Measurements from ENCODE around the gene PRF1.

PRF1 gene

GRCh38 chr10:70557876-70558275 is 44.7 kb downstream of the PRF1 start:
- Histone ChIP-seq H3K56ac (ENCODE audit: low read length) (no peak overlapping the region), H3K27ac (ENCODE audit: low read depth, low read length) (no peak overlapping the region), H3K36me3 (ENCODE audit: control insufficient read depth, insufficient read depth, low read length) (peaks cover 2% of the 10 kb centered on the region), H3K79me1 (ENCODE audit: low read length) (no peaks in the 10 kb centered on the region), H3K9ac (ENCODE audit: low read length) (no peak overlapping the region), H3K4ac (ENCODE audit: low read depth, low read length) (no peak overlapping the region), H4K8ac (ENCODE audit: low read depth, low read length) (no peak overlapping the region), H2BK5ac (ENCODE audit: low read length) (no peak overlapping the region), H4K5ac (ENCODE audit: low read length) (no peak overlapping the region), H3K79me2 (ENCODE audit: control insufficient read depth, insufficient read depth, low read length) (no peaks in the 10 kb centered on the region), H2BK120ac (ENCODE audit: low read depth, low read length) (no peak overlapping the region), H3K4me3 (ENCODE audit: low read length) (no peak overlapping the region), H3K4me1 (ENCODE audit: control insufficient read depth, low read depth, low read length) (no peaks in the 10 kb centered on the region), H3K23ac (ENCODE audit: low read length) (no peak overlapping the region), H3K4me2 (ENCODE audit: low read length) (no peak overlapping the region), H3K27me3 (ENCODE audit: insufficient read depth, low read length, poor library complexity) (no peaks in the 10 kb centered on the region), H2AK5ac (ENCODE audit: low read length) (no peak overlapping the region), H2BK15ac (replicated peaks; ENCODE audit: low read depth) (no peak overlapping the region), H3K18ac (ENCODE audit: low read length) (no peak overlapping the region)
- no CpG with 5 or more reads among the region's 2 CpGs for WGBS (ENCODE audit: extremely low coverage, insufficient coverage, low lambda C conversion rate)
- no peak for DNase-seq

- H3K27ac ChIP-seq (ENCODE audit: low read depth, low read length), result no peak overlapping the region
- H3K79me2 ChIP-seq (ENCODE audit: control insufficient read depth, insufficient read depth, low read length), result no peaks in the 10 kb centered on the region
- no peak overlapping the region for H3K23ac ChIP-seq (ENCODE audit: low read length)
- no CpG with 5 or more reads among the region's 11 CpGs for WGBS (ENCODE audit: extremely low coverage, insufficient coverage, low lambda C conversion rate)
- no peak overlapping the region for H2BK5ac ChIP-seq (ENCODE audit: low read length)
- no peak overlapping the region for H2AK5ac ChIP-seq (ENCODE audit: low read length)
- H3K4me2 ChIP-seq (ENCODE audit: low read length), result no peak overlapping the region
- H3K9ac ChIP-seq (ENCODE audit: low read length), result no peak overlapping the region
- no peak overlapping the region for H3K4ac ChIP-seq (ENCODE audit: low read depth, low read length)
- H3K4me3 ChIP-seq (ENCODE audit: low read length), result no peak overlapping the region
- peaks cover 5% of the 10 kb centered on the region for H3K36me3 ChIP-seq (ENCODE audit: control insufficient read depth, insufficient read depth, low read length)
- no peak overlapping the region for H4K5ac ChIP-seq (ENCODE audit: low read length)
- no peak overlapping the region for H3K56ac ChIP-seq (ENCODE audit: low read length)
- H3K79me1 ChIP-seq (ENCODE audit: low read length), result no peaks in the 10 kb centered on the region
- no peak for DNase-seq
- no peak overlapping the region for H2BK120ac ChIP-seq (ENCODE audit: low read depth, low read length)
- H3K18ac ChIP-seq (ENCODE audit: low read length), result no peak overlapping the region
- H3K4me1 ChIP-seq (ENCODE audit: control insufficient read depth, low read depth, low read length), result no peaks in the 10 kb centered on the region
- no peak overlapping the region for H4K8ac ChIP-seq (ENCODE audit: low read depth, low read length)
- H2BK15ac ChIP-seq (replicated peaks; ENCODE audit: low read depth), result no peak overlapping the region
- no peaks in the 10 kb centered on the region for H3K27me3 ChIP-seq (ENCODE audit: insufficient read depth, low read length, poor library complexity)
Measured at GRCh38 chr10:70557086-70557845, 45.3 kb downstream of the PRF1 start.

- no peaks in the 10 kb centered on the region for H3K4me1 ChIP-seq (ENCODE audit: control insufficient read depth, low read depth, low read length)
- no peaks in the 10 kb centered on the region for H3K79me2 ChIP-seq (ENCODE audit: control insufficient read depth, insufficient read depth, low read length)
- H3K23ac ChIP-seq (ENCODE audit: low read length), result no peak overlapping the region
- no peak overlapping the region for H3K9ac ChIP-seq (ENCODE audit: low read length)
- no peak for DNase-seq
- H3K4me2 ChIP-seq (ENCODE audit: low read length), result no peak overlapping the region
- H2BK120ac ChIP-seq (ENCODE audit: low read depth, low read length), result no peak overlapping the region
- H3K56ac ChIP-seq (ENCODE audit: low read length), result no peak overlapping the region
- H3K4ac ChIP-seq (ENCODE audit: low read depth, low read length), result no peak overlapping the region
- H3K27ac ChIP-seq (ENCODE audit: low read depth, low read length), result no peak overlapping the region
- no peak overlapping the region for H3K4me3 ChIP-seq (ENCODE audit: low read length)
- H3K18ac ChIP-seq (ENCODE audit: low read length), result no peak overlapping the region
- WGBS (ENCODE audit: extremely low coverage, insufficient coverage, low lambda C conversion rate), result no CpG with 5 or more reads among the region's 11 CpGs
- H2BK15ac ChIP-seq (replicated peaks; ENCODE audit: low read depth), result no peak overlapping the region
- H3K79me1 ChIP-seq (ENCODE audit: low read length), result no peaks in the 10 kb centered on the region
- no peak overlapping the region for H2BK5ac ChIP-seq (ENCODE audit: low read length)
- H4K5ac ChIP-seq (ENCODE audit: low read length), result no peak overlapping the region
- peaks cover 6% of the 10 kb centered on the region for H3K36me3 ChIP-seq (ENCODE audit: control insufficient read depth, insufficient read depth, low read length)
- no peak overlapping the region for H2AK5ac ChIP-seq (ENCODE audit: low read length)
- H3K27me3 ChIP-seq (ENCODE audit: insufficient read depth, low read length, poor library complexity), result no peaks in the 10 kb centered on the region
- no peak overlapping the region for H4K8ac ChIP-seq (ENCODE audit: low read depth, low read length)
Measured at GRCh38 chr10:70555371-70555770, 47.2 kb downstream of the PRF1 start.

- no peak overlapping the region for H3K4ac ChIP-seq (ENCODE audit: low read depth, low read length)
- H2BK120ac ChIP-seq (ENCODE audit: low read depth, low read length), result no peak overlapping the region
- H3K23ac ChIP-seq (ENCODE audit: low read length), result no peak overlapping the region
- no peak for DNase-seq
- no peaks in the 10 kb centered on the region for H3K4me1 ChIP-seq (ENCODE audit: control insufficient read depth, low read depth, low read length)
- no peak overlapping the region for H3K56ac ChIP-seq (ENCODE audit: low read length)
- peaks cover 6% of the 10 kb centered on the region for H3K36me3 ChIP-seq (ENCODE audit: control insufficient read depth, insufficient read depth, low read length)
- no CpG with 5 or more reads among the region's 6 CpGs for WGBS (ENCODE audit: extremely low coverage, insufficient coverage, low lambda C conversion rate)
- no peak overlapping the region for H2BK5ac ChIP-seq (ENCODE audit: low read length)
- H3K79me2 ChIP-seq (ENCODE audit: control insufficient read depth, insufficient read depth, low read length), result no peaks in the 10 kb centered on the region
- no peak overlapping the region for H2BK15ac ChIP-seq (replicated peaks; ENCODE audit: low read depth)
- no peak overlapping the region for H4K5ac ChIP-seq (ENCODE audit: low read length)
- no peak overlapping the region for H3K9ac ChIP-seq (ENCODE audit: low read length)
- no peak overlapping the region for H3K4me3 ChIP-seq (ENCODE audit: low read length)
- no peaks in the 10 kb centered on the region for H3K79me1 ChIP-seq (ENCODE audit: low read length)
- H3K27me3 ChIP-seq (ENCODE audit: insufficient read depth, low read length, poor library complexity), result no peaks in the 10 kb centered on the region
- no peak overlapping the region for H3K4me2 ChIP-seq (ENCODE audit: low read length)
- no peak overlapping the region for H2AK5ac ChIP-seq (ENCODE audit: low read length)
- H4K8ac ChIP-seq (ENCODE audit: low read depth, low read length), result no peak overlapping the region
- H3K27ac ChIP-seq (ENCODE audit: low read depth, low read length), result no peak overlapping the region
- no peak overlapping the region for H3K18ac ChIP-seq (ENCODE audit: low read length)
Measured at GRCh38 chr10:70552586-70552985, 50.0 kb downstream of the PRF1 start.

GRCh38 chr10:70551971-70552422 is 50.5 kb downstream of the PRF1 start:
- H3K56ac ChIP-seq (ENCODE audit: low read length), result no peak overlapping the region
- H3K9ac ChIP-seq (ENCODE audit: low read length), result no peak overlapping the region
- no peak overlapping the region for H3K4me3 ChIP-seq (ENCODE audit: low read length)
- H3K27ac ChIP-seq (ENCODE audit: low read depth, low read length), result no peak overlapping the region
- no peak overlapping the region for H3K4me2 ChIP-seq (ENCODE audit: low read length)
- H2BK15ac ChIP-seq (replicated peaks; ENCODE audit: low read depth), result no peak overlapping the region
- no peak overlapping the region for H2AK5ac ChIP-seq (ENCODE audit: low read length)
- H3K23ac ChIP-seq (ENCODE audit: low read length), result no peak overlapping the region
- no peak overlapping the region for H2BK120ac ChIP-seq (ENCODE audit: low read depth, low read length)
- H3K36me3 ChIP-seq (ENCODE audit: control insufficient read depth, insufficient read depth, low read length), result peaks cover 6% of the 10 kb centered on the region
- no peak overlapping the region for H4K8ac ChIP-seq (ENCODE audit: low read depth, low read length)
- H3K27me3 ChIP-seq (ENCODE audit: insufficient read depth, low read length, poor library complexity), result no peaks in the 10 kb centered on the region
- H3K4me1 ChIP-seq (ENCODE audit: control insufficient read depth, low read depth, low read length), result no peaks in the 10 kb centered on the region
- H3K79me2 ChIP-seq (ENCODE audit: control insufficient read depth, insufficient read depth, low read length), result no peaks in the 10 kb centered on the region
- no peak overlapping the region for H3K4ac ChIP-seq (ENCODE audit: low read depth, low read length)
- no peak overlapping the region for H4K5ac ChIP-seq (ENCODE audit: low read length)
- no peak overlapping the region for H3K18ac ChIP-seq (ENCODE audit: low read length)
- H3K79me1 ChIP-seq (ENCODE audit: low read length), result no peaks in the 10 kb centered on the region
- H2BK5ac ChIP-seq (ENCODE audit: low read length), result no peak overlapping the region
- WGBS (ENCODE audit: extremely low coverage, insufficient coverage, low lambda C conversion rate), result no CpG with 5 or more reads among the region's 19 CpGs
- DNase-seq, result peak; percentile 37

GRCh38 chr10:70551466-70551865 is 51.1 kb downstream of the PRF1 start:
- Histone ChIP-seq H3K4ac (ENCODE audit: low read depth, low read length) (no peak overlapping the region), H2BK5ac (ENCODE audit: low read length) (no peak overlapping the region), H2AK5ac (ENCODE audit: low read length) (no peak overlapping the region), H2BK120ac (ENCODE audit: low read depth, low read length) (no peak overlapping the region), H2BK15ac (replicated peaks; ENCODE audit: low read depth) (no peak overlapping the region), H3K27ac (ENCODE audit: low read depth, low read length) (no peak overlapping the region), H3K4me1 (ENCODE audit: control insufficient read depth, low read depth, low read length) (no peaks in the 10 kb centered on the region), H4K5ac (ENCODE audit: low read length) (no peak overlapping the region), H4K8ac (ENCODE audit: low read depth, low read length) (no peak overlapping the region), H3K4me2 (ENCODE audit: low read length) (no peak overlapping the region), H3K79me2 (ENCODE audit: control insufficient read depth, insufficient read depth, low read length) (no peaks in the 10 kb centered on the region), H3K27me3 (ENCODE audit: insufficient read depth, low read length, poor library complexity) (no peaks in the 10 kb centered on the region), H3K23ac (ENCODE audit: low read length) (no peak overlapping the region), H3K79me1 (ENCODE audit: low read length) (no peaks in the 10 kb centered on the region), H3K56ac (ENCODE audit: low read length) (peak overlapping the region; percentile 5), H3K4me3 (ENCODE audit: low read length) (no peak overlapping the region), H3K18ac (ENCODE audit: low read length) (no peak overlapping the region), H3K9ac (ENCODE audit: low read length) (no peak overlapping the region), H3K36me3 (ENCODE audit: control insufficient read depth, insufficient read depth, low read length) (peaks cover 6% of the 10 kb centered on the region)
- no CpG with 5 or more reads among the region's 2 CpGs for WGBS (ENCODE audit: extremely low coverage, insufficient coverage, low lambda C conversion rate)
- no peak for DNase-seq
